MM.1S (cell line): ENCODE data around the gene CACNA1G.

ENCODE experiments used
- CTCF ChIP-seq: fragments of 300-600 bp; sonication (generic); IDR thresholded peaks from 2 replicates; pipeline ENCODE4 v1.5.1; 2016; ENCODE audit warnings: antibody characterized with exemption, low read length, mixed read lengths
- EZH2 ChIP-seq: fragments of 300-600 bp; sonication (generic); optimal IDR thresholded peaks from 2 replicates; pipeline ENCODE3; 2017; ENCODE audit warnings: low read depth, mild to moderate bottlenecking, antibody characterized with exemption, low read length, mixed read lengths
- EZH2phosphoT487 ChIP-seq: fragments of 300-600 bp; sonication (generic); IDR thresholded peaks from 2 replicates; pipeline ENCODE4 v1.6.1; 2018; ENCODE audit warnings: antibody characterized with exemption, low read length

- TF ChIP-seq CTCF (no peak), EZH2 (no peak), EZH2phosphoT487 (no peak)
Observed at GRCh38 chr17:50637829-50638605, 77.5 kb downstream of the CACNA1G start.
